B cell (primary cell): Measurements from ENCODE around the gene GYG2. TPM values are rescaled to one million over a fixed set of nuclear protein-coding genes. Genes with fewer than 3 reads are reported as not detected.

Experiments used
- ATAC-seq: fragments of 200-7000 bp; cut with Tn5 transposase; one replicate; pipeline ENCODE4 v1.10.0; 2021; ENCODE audit warnings: low read depth, mild to moderate bottlenecking, moderate number of reproducible peaks, moderate library complexity
- CTCF ChIA-PET: fragments of 350-600 bp; sonication (Branson Sonifier 250); formaldehyde crosslinking; loops from one replicate; lab custom pipeline; 2021; ENCODE audit warnings: antibody characterized with exemption, inconsistent platforms; lab: Charles Lee
- POLR2A ChIA-PET: fragments of 350-600 bp; sonication (Branson Sonifier 250); formaldehyde crosslinking; loops from one replicate; lab custom pipeline; 2021; ENCODE audit warnings: antibody characterized with exemption; lab: Charles Lee
- DNase-seq: peaks from one replicate; pipeline ENCODE4 v3.0.0; 2013
- H2AFZ ChIP-seq: 2 replicates; pipeline ENCODE4 v1.6.1; 2012; ENCODE audit warnings: mild to moderate bottlenecking, low read depth, low read length; ENCODE audit not compliant: insufficient read depth, poor library complexity, severe bottlenecking
- H3K27ac ChIP-seq, 2 donors: 1 replicate in 1 of 2; 2 replicates in 1 of 2; pipeline ENCODE4 v1.5.1; 2012 to 2013; ENCODE audit warnings: low read length in 2 of 2, mild to moderate bottlenecking in 2 of 2, moderate library complexity in 1 of 2
- H3K27me3 ChIP-seq, 4 experiments: fragments of 200-600 bp in 1 of 4; sonication (generic) in 1 of 4; replicated peaks in 1 of 4; 1 replicate in 2 of 4; 2 replicates in 2 of 4; pipeline versions ENCODE4 v1.6.1 to v1.7.0; 2013 to 2016; ENCODE audit warnings: low read length in 3 of 4, mild to moderate bottlenecking in 2 of 4, mixed read lengths in 1 of 4, moderate library complexity in 1 of 4; ENCODE audit not compliant: insufficient read depth in 4 of 4, control insufficient read depth in 3 of 4; ENCODE audit errors: control extremely low read depth in 1 of 4
- H3K36me3 ChIP-seq, 2 experiments: replicated peaks in 1 of 2; 1 replicate in 1 of 2; 2 replicates in 1 of 2; pipeline versions ENCODE4 v1.6.1 to v1.7.1; 2013; ENCODE audit warnings: low read length in 1 of 2; ENCODE audit not compliant: insufficient read depth in 2 of 2, control insufficient read depth in 1 of 2; ENCODE audit errors: control extremely low read depth in 1 of 2, extremely low read depth in 1 of 2
- H3K4me1 ChIP-seq, 2 donors: fragments of 200-600 bp in 1 of 2; sonication (generic) in 1 of 2; 1 replicate in 1 of 2; 2 replicates in 1 of 2; pipeline versions ENCODE4 v1.5.1 to v1.6.1; 2013 to 2017; ENCODE audit warnings: low read length in 2 of 2; ENCODE audit not compliant: control insufficient read depth in 2 of 2, insufficient read depth in 2 of 2
- H3K4me2 ChIP-seq: replicated peaks from 2 replicates; pipeline ENCODE3; 2012; ENCODE audit warnings: mild to moderate bottlenecking, low read depth, low read length; ENCODE audit not compliant: poor library complexity, severe bottlenecking
- H3K4me3 ChIP-seq, 5 experiments: fragments of 200-600 bp in 1 of 5; sonication (generic) in 1 of 5; 1 replicate in 3 of 5; 2 replicates in 2 of 5; pipeline versions ENCODE4 v1.5.1 to v1.7.0; 2011 to 2016; ENCODE audit warnings: low read length in 4 of 5, mild to moderate bottlenecking in 4 of 5, low read depth in 2 of 5, control low read depth in 1 of 5, moderate library complexity in 1 of 5; ENCODE audit not compliant: insufficient read depth in 1 of 5; ENCODE audit errors: control extremely low read depth in 1 of 5, extremely low read depth in 1 of 5
- H3K79me2 ChIP-seq: fragments of 200-600 bp; sonication (generic); one replicate; pipeline ENCODE4 v1.6.0; 2016; ENCODE audit warnings: low read length; ENCODE audit not compliant: control insufficient read depth, insufficient read depth
- H3K9ac ChIP-seq: fragments of 200-600 bp; sonication (generic); 2 replicates; pipeline ENCODE4 v1.6.1; 2017; ENCODE audit warnings: mild to moderate bottlenecking, low read length, moderate library complexity
- H3K9me3 ChIP-seq, 3 donors: one replicate each; pipeline versions ENCODE4 v1.6.1 to v1.7.1; 2013; ENCODE audit warnings: low read length in 2 of 3; ENCODE audit not compliant: control insufficient read depth in 2 of 3, insufficient read depth in 1 of 3; ENCODE audit errors: control extremely low read depth in 1 of 3
- H4K20me1 ChIP-seq: 2 replicates; pipeline ENCODE4 v1.6.0; 2012; ENCODE audit warnings: mild to moderate bottlenecking, low read length; ENCODE audit not compliant: insufficient read depth, control insufficient read depth, poor library complexity, severe bottlenecking
- H3K27ac Mint-ChIP-seq: one replicate; pipeline ENCODE4 v1.8.0; 2021; ENCODE audit warnings: mixed read lengths
- H3K27me3 Mint-ChIP-seq: one replicate; pipeline ENCODE4 v1.8.0; 2021; ENCODE audit warnings: mixed read lengths
- H3K4me1 Mint-ChIP-seq: one replicate; pipeline ENCODE4 v1.8.0; 2021; ENCODE audit warnings: mixed read lengths
- H3K4me3 Mint-ChIP-seq: one replicate; pipeline ENCODE4 v1.8.0; 2021; ENCODE audit warnings: mixed read lengths
- H3K9me3 Mint-ChIP-seq: one replicate; pipeline ENCODE4 v1.8.0; 2022; ENCODE audit warnings: mixed read lengths; ENCODE audit not compliant: insufficient read depth
- CTCF ChIP-seq: fragments of 200-600 bp; IDR thresholded peaks from one replicate; pipeline ENCODE4 v1.8.0; 2022; ENCODE audit warnings: antibody characterized with exemption, mild to moderate bottlenecking
- EZH2 ChIP-seq: IDR thresholded peaks from 2 replicates; pipeline ENCODE4 v1.6.1; 2012; ENCODE audit warnings: borderline replicate concordance, low read depth, mild to moderate bottlenecking, moderate library complexity, low read length; ENCODE audit not compliant: insufficient read depth, poor library complexity, severe bottlenecking
- WGBS: methylation state at CpG from one replicate; pipeline ENCODE4 v1.1.5; 2013; ENCODE audit warnings: missing lambda C conversion rate; ENCODE audit not compliant: insufficient coverage; 5-methylcytosine and 5-hydroxymethylcytosine counted together
- intact Hi-C: fragments of 100-400 bp; cut with micrococcal nuclease; formaldehyde crosslinking; loops from one replicate; pipeline ENCODE4 v1.10.0; 2022
- polyA plus RNA-seq: library from polyadenylated mRNA; depleted of rRNA; stranded (reverse); fragments of >200 nt; gene quantifications from 2 replicates; pipeline ENCODE4 v1.2.3, GENCODE V29; 2012
- total RNA-seq, 2 donors: library from RNA; stranded (reverse); fragments of 120-200 nt in 1 of 2; gene quantifications; 1 replicate in 1 of 2; 2 replicates in 1 of 2; pipeline versions ENCODE4 v1.2.3 to v1.2.4, GENCODE V29; 2013 to 2022

GYG2 gene
- total and polyA plus RNA-seq, 2 donors (not counting 1 experiment from before 2014, with no cell fraction given) = not detected

DNA sequence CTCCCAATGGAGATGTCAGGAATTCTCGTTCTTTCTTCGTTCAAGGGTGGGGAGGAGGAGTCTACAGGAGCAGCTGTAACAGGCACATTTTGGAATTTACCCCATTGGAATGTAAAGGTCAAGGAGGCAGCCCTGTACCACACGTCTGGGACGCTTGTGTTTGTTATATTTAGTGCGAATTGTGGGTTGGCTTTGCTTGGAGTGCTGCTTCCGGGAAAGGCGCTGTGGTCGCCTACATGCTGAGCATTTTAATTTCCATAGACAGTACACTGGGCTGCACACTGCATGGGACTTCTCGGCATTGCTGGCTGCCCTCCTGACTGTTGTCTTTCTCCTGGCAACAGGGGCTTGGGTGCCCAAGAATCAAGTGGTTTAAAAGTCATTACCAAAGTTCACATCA lies 12.8 kb downstream of the GYG2 start:
- ATAC-seq (no peak), DNase-seq (no peak)
- POLR2A ChIA-PET = no interaction called here
- Histone ChIP-seq H4K20me1 (no peaks in the 10 kb centered on the region), H3K9ac (no peak overlapping the region), H3K79me2 (no peaks in the 10 kb centered on the region), H3K27me3 (no peaks in the 10 kb centered on the region), H3K9me3 (peaks cover 0 to 2% (median 0%) of the 10 kb centered on the region in 3 donors), H3K4me2 (no peak overlapping the region), H2AFZ (no peak overlapping the region), H3K4me3 (no peak overlapping the region), H3K27ac (no peak overlapping the region), H3K36me3 (no peaks in the 10 kb centered on the region), H3K4me1 (no peaks in the 10 kb centered on the region)
- peaks cover 3% of the 10 kb centered on the region for H3K9me3 Mint-ChIP-seq
- peaks cover 12% of the 10 kb centered on the region for H3K27me3 Mint-ChIP-seq
- no CpG with 5 or more reads among the region's 9 CpGs for WGBS
- intact Hi-C loops = no loop called here
- CTCF ChIA-PET = no interaction called here
- H3K27ac Mint-ChIP-seq = no peak overlapping the region
- H3K4me1 Mint-ChIP-seq = no peaks in the 10 kb centered on the region
- H3K4me3 Mint-ChIP-seq = no peak overlapping the region
- TF ChIP-seq EZH2 = no peak
- TF ChIP-seq CTCF = no peak

GRCh38 chrX:2846992-2847391 lies 18.3 kb downstream of the GYG2 start:
- intact Hi-C loops = no loop called here
- Histone ChIP-seq H3K27ac (no peak overlapping the region), H4K20me1 (no peaks in the 10 kb centered on the region), H3K36me3 (no peaks in the 10 kb centered on the region), H3K9ac (no peak overlapping the region), H3K4me3 (no peak overlapping the region), H3K4me1 (no peaks in the 10 kb centered on the region), H2AFZ (no peak overlapping the region), H3K79me2 (no peaks in the 10 kb centered on the region), H3K4me2 (no peak overlapping the region), H3K9me3 (no peaks in the 10 kb centered on the region), H3K27me3 (no peaks in the 10 kb centered on the region)
- Mint-ChIP-seq H3K4me3 (no peak overlapping the region), H3K4me1 (no peaks in the 10 kb centered on the region), H3K27ac (no peak overlapping the region), H3K9me3 (no peaks in the 10 kb centered on the region), H3K27me3 (no peaks in the 10 kb centered on the region)
- no peak for TF ChIP-seq EZH2
- ChIA-PET CTCF (no interaction called here), POLR2A (no interaction called here)
- ATAC-seq (no peak), DNase-seq (no peak)
